Measurements from ENCODE around the gene INTS2.

The INTS2 gene

DNA sequence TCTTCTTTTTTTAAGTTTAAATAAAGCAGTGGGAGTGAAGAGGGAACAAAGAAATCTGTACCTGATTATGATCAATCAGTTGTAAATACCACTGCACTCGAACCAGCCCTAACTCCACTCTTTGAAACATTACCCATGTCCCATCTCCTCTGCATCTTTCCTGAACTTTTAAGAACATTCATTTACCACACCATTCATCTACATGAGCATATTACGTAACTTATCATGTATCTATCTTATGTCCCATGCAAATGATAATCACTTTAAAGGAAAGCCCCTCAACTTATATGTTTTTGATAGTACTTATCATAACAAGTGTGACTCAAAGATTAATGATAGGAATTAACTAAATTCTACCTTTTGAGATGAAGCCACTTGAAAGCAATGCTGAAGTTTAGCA is 53.7 kb downstream of the INTS2 start:
- no peak for DNase-seq (ENCODE audit: low read depth)
- H3K4me3 ChIP-seq (ENCODE audit: low read length): no peak overlapping the region
- TF ChIP-seq, protein P1, sequence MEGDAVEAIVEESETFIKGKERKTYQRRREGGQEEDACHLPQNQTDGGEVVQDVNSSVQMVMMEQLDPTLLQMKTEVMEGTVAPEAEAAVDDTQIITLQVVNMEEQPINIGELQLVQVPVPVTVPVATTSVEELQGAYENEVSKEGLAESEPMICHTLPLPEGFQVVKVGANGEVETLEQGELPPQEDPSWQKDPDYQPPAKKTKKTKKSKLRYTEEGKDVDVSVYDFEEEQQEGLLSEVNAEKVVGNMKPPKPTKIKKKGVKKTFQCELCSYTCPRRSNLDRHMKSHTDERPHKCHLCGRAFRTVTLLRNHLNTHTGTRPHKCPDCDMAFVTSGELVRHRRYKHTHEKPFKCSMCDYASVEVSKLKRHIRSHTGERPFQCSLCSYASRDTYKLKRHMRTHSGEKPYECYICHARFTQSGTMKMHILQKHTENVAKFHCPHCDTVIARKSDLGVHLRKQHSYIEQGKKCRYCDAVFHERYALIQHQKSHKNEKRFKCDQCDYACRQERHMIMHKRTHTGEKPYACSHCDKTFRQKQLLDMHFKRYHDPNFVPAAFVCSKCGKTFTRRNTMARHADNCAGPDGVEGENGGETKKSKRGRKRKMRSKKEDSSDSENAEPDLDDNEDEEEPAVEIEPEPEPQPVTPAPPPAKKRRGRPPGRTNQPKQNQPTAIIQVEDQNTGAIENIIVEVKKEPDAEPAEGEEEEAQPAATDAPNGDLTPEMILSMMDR (conservative IDR thresholded peaks at IDR 0.05; ENCODE audit: low read depth, low read length): no peak

DNA sequence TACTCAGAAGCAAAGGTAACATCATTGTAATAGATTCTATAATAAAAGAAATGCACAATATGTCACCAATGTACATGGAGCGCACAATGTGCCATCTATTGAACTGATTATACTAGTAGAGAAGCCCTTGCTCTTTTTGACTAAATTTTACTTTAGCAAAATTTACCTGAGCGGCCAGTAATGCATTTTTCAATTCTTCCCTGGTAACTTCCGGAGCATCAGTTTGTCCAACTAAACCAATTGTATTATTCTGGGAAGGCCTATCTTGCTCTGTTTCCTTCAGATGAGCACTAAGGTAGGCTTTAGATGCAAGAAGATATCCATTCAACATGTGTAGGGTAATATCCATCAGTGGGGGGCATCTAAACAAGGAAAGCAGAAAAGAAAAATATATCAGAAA is 55.7 kb downstream of the INTS2 start:
- no peak for DNase-seq (ENCODE audit: low read depth)
- TF ChIP-seq, protein P1 (conservative IDR thresholded peaks at IDR 0.05; ENCODE audit: low read depth, low read length): no peak
- no peak overlapping the region for H3K4me3 ChIP-seq (ENCODE audit: low read length)

DNA sequence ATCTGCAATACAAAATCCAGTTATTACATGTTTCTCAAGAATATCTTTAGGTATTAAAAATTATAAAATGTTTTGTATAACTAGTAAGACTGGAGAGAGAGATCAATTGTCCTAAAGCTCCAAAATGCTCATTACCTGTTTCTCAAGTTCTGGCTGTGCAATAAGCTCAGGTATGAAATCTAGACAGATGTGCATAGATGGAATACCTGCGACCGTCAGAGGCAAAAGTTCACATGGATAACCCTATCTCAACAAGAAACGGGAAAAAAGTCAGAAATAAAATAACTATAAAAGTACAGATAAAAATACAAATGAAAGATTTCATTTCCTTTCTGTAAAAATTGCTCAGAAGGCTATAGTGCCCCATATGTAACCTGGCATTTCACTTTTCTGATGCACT is 58.6 kb downstream of the INTS2 start:
- no peak overlapping the region for H3K4me3 ChIP-seq (ENCODE audit: low read length)
- DNase-seq (ENCODE audit: low read depth): no peak
- TF ChIP-seq, protein P1 (conservative IDR thresholded peaks at IDR 0.05; ENCODE audit: low read depth, low read length): no peak

DNA sequence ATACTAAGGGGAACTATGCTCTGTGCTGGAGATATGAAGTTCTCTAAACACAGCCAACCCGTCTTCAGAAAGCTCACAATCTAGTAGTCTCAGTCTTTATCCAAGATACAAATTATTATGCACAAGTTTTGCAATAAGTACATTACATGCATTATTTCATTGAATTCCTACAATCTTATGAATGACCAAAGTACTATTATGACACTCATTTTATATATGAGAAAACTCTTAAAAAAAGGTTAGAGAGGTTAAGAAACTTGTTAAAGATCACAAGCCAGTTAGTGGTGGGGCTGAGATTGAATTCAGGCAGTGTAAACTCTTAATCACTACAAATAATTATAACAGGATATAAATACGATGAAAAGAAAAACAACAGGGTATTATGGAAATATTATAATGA is 59.7 kb downstream of the INTS2 start:
- no peak overlapping the region for H3K4me3 ChIP-seq (ENCODE audit: low read length)
- no peak for DNase-seq (ENCODE audit: low read depth)
- TF ChIP-seq, protein P1 (conservative IDR thresholded peaks at IDR 0.05; ENCODE audit: low read depth, low read length): no peak

DNA sequence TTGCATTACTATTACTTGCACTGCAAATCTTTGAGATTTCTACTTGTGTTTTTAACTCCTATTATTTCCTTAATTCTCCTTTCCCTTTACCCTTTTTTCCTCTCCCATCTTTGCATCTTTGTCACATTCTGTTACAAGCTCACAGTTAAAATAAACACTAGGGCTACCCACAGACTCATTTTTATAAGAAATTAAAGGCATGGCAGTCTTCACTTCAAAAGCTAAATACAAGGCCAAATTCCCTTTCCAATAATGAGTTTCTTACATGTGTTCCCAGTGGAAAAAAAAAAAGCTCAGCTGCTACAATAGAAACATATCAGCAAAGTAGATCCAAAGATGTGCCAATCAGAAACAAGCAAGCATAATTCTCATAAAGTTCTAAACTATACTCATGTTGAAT is 60.7 kb downstream of the INTS2 start:
- no peak overlapping the region for H3K4me3 ChIP-seq (ENCODE audit: low read length)
- no peak for DNase-seq (ENCODE audit: low read depth)
- TF ChIP-seq, protein P1 (conservative IDR thresholded peaks at IDR 0.05; ENCODE audit: low read depth, low read length): no peak

DNA sequence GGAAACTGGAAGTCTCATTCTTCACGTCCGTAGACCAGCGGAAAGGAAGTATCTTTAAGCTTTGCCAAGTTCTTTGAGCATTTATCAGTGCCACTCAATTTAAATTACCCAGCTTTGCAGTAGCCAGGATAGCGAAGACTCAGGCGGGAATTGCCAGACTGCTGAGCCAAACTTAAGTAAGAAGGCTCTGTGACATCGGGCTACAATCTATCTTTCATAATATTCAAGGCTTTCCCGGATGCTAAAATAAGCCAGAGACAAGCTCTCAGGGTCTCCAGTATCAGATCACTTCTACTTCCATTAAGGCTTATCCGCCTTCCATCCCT is 64.0 kb downstream of the INTS2 start:
- no peak for DNase-seq (ENCODE audit: low read depth)
- H3K4me3 ChIP-seq (ENCODE audit: low read length): peak overlapping the region; percentile 87
- TF ChIP-seq, protein P1 (conservative IDR thresholded peaks at IDR 0.05; ENCODE audit: low read depth, low read length): no peak

DNA sequence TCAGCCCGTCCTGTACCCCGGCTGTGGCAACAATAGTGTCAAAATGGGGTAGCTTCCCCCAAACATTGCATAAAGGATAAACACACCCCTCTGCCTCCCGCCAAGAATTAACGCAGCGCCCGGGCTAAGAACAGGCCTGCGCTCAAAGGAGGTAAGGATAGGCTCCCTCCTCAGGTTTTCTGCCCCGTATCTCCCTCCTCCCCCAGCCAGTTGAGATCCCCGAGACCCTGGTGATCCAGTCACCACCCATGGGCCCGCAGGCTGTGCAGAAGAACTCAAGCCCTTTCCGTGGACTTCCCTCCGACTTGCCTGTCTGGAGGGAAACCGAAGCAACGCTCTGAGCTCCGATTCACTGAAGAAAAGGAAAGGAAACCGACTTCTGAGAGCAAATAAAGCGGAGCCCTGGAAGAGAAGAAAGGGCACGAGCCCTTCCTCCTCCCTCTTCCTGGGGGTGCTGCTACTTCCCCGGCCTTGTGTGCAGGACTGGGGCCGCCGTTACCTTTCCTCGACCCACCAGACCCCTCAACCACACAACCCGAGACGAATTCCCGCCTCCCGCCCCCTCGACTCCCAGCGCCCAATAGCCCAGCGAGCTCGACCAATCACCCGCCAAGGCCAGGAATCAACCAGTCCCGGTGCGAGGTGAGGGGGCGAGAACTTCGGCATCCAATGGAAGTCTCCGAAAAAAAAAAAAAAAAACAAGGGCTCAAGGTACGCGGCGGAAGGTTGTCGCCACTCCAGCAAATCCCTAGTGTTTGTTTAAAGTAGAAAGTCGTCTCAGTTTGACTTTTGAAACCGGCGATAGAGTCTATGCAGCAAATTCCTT is 64.6 kb downstream of the INTS2 start, which contains the start of gene BRIP1:
Gene BRIP1 (minus strand): TSS at position 554 of the 826 bp plus-strand sequence. CDS start 1,989 bp downstream, outside the sequence.
- peak within 1 kb of the TSS; percentile 87 for H3K4me3 ChIP-seq (ENCODE audit: low read length)
- DNase-seq (ENCODE audit: low read depth): peak; percentile 81
- TF ChIP-seq, protein P1 (conservative IDR thresholded peaks at IDR 0.05; ENCODE audit: low read depth, low read length): no peak

Measured in retinal pigment epithelial cell (primary cell).